HepG2 (cell line): ENCODE measurements around the gene ZSWIM5. TPM values are rescaled to one million over a fixed set of nuclear protein-coding genes. Genes with fewer than 3 reads are reported as not detected.

Source experiments
- ADNP ChIP-seq: sonication (generic); formaldehyde crosslinking; IDR thresholded peaks from 2 replicates; pipeline ENCODE4 v1.4.0; 2020; ENCODE audit warnings: missing genetic modification reagents
- ATAD3A ChIP-seq: sonication (generic); formaldehyde crosslinking; IDR thresholded peaks from 2 replicates; pipeline ENCODE4 v1.4.0; 2020; ENCODE audit warnings: missing genetic modification reagents
- ELF4 ChIP-seq: sonication (generic); formaldehyde crosslinking; IDR thresholded peaks from 2 replicates; pipeline ENCODE4 v1.5.0; 2020; ENCODE audit warnings: missing genetic modification reagents, mild to moderate bottlenecking, moderate library complexity, borderline replicate concordance
- FLYWCH1 ChIP-seq: sonication (generic); formaldehyde crosslinking; IDR thresholded peaks from 2 replicates; pipeline ENCODE4 v1.8.1; 2023; ENCODE audit warnings: mild to moderate bottlenecking, missing genetic modification reagents
- HNRNPK ChIP-seq: fragments of 200-400 bp; formaldehyde crosslinking; IDR thresholded peaks from 2 replicates; pipeline ENCODE4 v1.6.1; 2018; ENCODE audit warnings: low read length, low read depth, moderate library complexity, mild to moderate bottlenecking; ENCODE audit not compliant: poor library complexity, severe bottlenecking
- HNRNPLL ChIP-seq: fragments of 200-400 bp; formaldehyde crosslinking; IDR thresholded peaks from 2 replicates; pipeline ENCODE4 v1.6.1; 2017; ENCODE audit warnings: mild to moderate bottlenecking, low read depth, low read length; ENCODE audit not compliant: poor library complexity, severe bottlenecking
- KDM3A ChIP-seq: IDR thresholded peaks from 2 replicates; pipeline ENCODE4 v1.6.1; 2018; ENCODE audit warnings: low read depth, missing compliant biosample characterization
- KLF16 ChIP-seq, 2 experiments: sonication (generic) in 1 of 2; formaldehyde crosslinking in 1 of 2; IDR thresholded peaks; 2 replicates each; pipeline versions ENCODE4 v1.6.1 to v1.8.0; 2016 to 2023; ENCODE audit warnings: missing genetic modification reagents in 2 of 2, missing compliant biosample characterization in 1 of 2
- MAF1 ChIP-seq: sonication (generic); formaldehyde crosslinking; IDR thresholded peaks from 2 replicates; pipeline ENCODE4 v1.5.0; 2020; ENCODE audit warnings: missing genetic modification reagents, borderline replicate concordance
- MIXL1 ChIP-seq: IDR thresholded peaks from 2 replicates; pipeline ENCODE4 v1.6.1; 2016
- NFYB ChIP-seq: sonication (generic); formaldehyde crosslinking; IDR thresholded peaks from 2 replicates; pipeline ENCODE4 v1.4.0; 2020; ENCODE audit warnings: missing genetic modification reagents
- PLRG1 ChIP-seq: fragments of 450-650 bp; conservative IDR thresholded peaks from 2 replicates; pipeline ENCODE4 v1.6.1; 2016
- SMAD1 ChIP-seq: sonication (generic); formaldehyde crosslinking; IDR thresholded peaks from 2 replicates; pipeline ENCODE4 v1.4.0; 2020; ENCODE audit warnings: missing genetic modification reagents, low read depth, mild to moderate bottlenecking, borderline replicate concordance
- SSRP1 ChIP-seq: IDR thresholded peaks from 2 replicates; pipeline ENCODE4 v1.6.1; 2016; ENCODE audit warnings: control low read depth
- TCF12 ChIP-seq, 2 experiments: fragments of 450-650 bp in 1 of 2; sonication (generic) in 1 of 2; formaldehyde crosslinking in 1 of 2; IDR thresholded peaks; 2 replicates each; pipeline versions ENCODE4 v1.6.1 to v1.8.0; 2017 to 2022; ENCODE audit warnings: antibody characterized with exemption in 1 of 2, mild to moderate bottlenecking in 1 of 2, missing genetic modification reagents in 1 of 2, moderate library complexity in 1 of 2
- ZBTB20 ChIP-seq: sonication (generic); formaldehyde crosslinking; IDR thresholded peaks from 2 replicates; pipeline ENCODE4 v1.8.1; 2023; ENCODE audit warnings: missing genetic modification reagents, low read depth, mild to moderate bottlenecking, borderline replicate concordance
- ZFP41 ChIP-seq: sonication (generic); formaldehyde crosslinking; IDR thresholded peaks from 2 replicates; pipeline ENCODE4 v1.4.0; 2020; ENCODE audit warnings: mild to moderate bottlenecking, missing genetic modification reagents, borderline replicate concordance
- ZNF17 ChIP-seq: sonication (generic); formaldehyde crosslinking; IDR thresholded peaks from 2 replicates; pipeline ENCODE4 v1.5.0; 2020; ENCODE audit warnings: mild to moderate bottlenecking, missing genetic modification reagents
- ZNF225 ChIP-seq: sonication (generic); formaldehyde crosslinking; IDR thresholded peaks from 2 replicates; pipeline ENCODE4 v1.4.0; 2020; ENCODE audit warnings: mild to moderate bottlenecking, missing genetic modification reagents
- ZNF713 ChIP-seq: sonication (generic); formaldehyde crosslinking; IDR thresholded peaks from 2 replicates; pipeline ENCODE4 v1.4.0; 2020; ENCODE audit warnings: mild to moderate bottlenecking, missing genetic modification reagents
- ZNF776 ChIP-seq: sonication (generic); formaldehyde crosslinking; IDR thresholded peaks from 2 replicates; pipeline ENCODE4 v1.4.0; 2020; ENCODE audit warnings: mild to moderate bottlenecking, missing genetic modification reagents
- ZNF782 ChIP-seq: sonication (generic); formaldehyde crosslinking; IDR thresholded peaks from 2 replicates; pipeline ENCODE4 v1.4.0; 2020; ENCODE audit warnings: missing genetic modification reagents, mild to moderate bottlenecking, borderline replicate concordance
- ZNF879 ChIP-seq: sonication (generic); formaldehyde crosslinking; IDR thresholded peaks from 2 replicates; pipeline ENCODE4 v1.8.1; 2023; ENCODE audit warnings: missing genetic modification reagents
- ZZZ3 ChIP-seq: sonication (generic); formaldehyde crosslinking; IDR thresholded peaks from 2 replicates; pipeline ENCODE4 v1.4.0; 2020; ENCODE audit warnings: missing genetic modification reagents, mild to moderate bottlenecking, borderline replicate concordance
- polyA plus RNA-seq, 8 experiments: library from polyadenylated mRNA; depleted of rRNA in 3 of 8; stranded (reverse) in 7 of 8; unstranded in 1 of 8; fragments of >200 nt; fragmentation: Illumina TruSeq in 4 of 8; extraction: Trizol in 4 of 8; gene quantifications; 2 replicates each; pipeline versions ENCODE4 v1.2.1 to v1.2.3, GENCODE V29; 2011 to 2016; ENCODE audit warnings: low read depth in 4 of 8, missing spikeins in 1 of 8, mixed read lengths in 1 of 8; ENCODE audit not compliant: insufficient read depth in 1 of 8
- total RNA-seq, 5 experiments: library from RNA; depleted of rRNA; stranded (reverse); fragments of >200 nt; fragmentation: Illumina TruSeq; extraction: Trizol; gene quantifications; 2 replicates each; pipeline ENCODE4 v1.2.3, GENCODE V29; 2016; ENCODE audit warnings: low read depth in 1 of 5
- TF ChIP-seq, protein P1 (sequence below): sonication (generic); formaldehyde crosslinking; IDR thresholded peaks from 2 replicates; pipeline ENCODE4 v1.5.0; 2020; ENCODE audit warnings: missing genetic modification reagents
- TF ChIP-seq, protein P2 (sequence below): sonication (generic); formaldehyde crosslinking; IDR thresholded peaks from 2 replicates; pipeline ENCODE4 v1.5.1; 2020; ENCODE audit warnings: missing genetic modification reagents, mild to moderate bottlenecking, borderline replicate concordance
- TF ChIP-seq, protein P3 (sequence below): sonication (generic); formaldehyde crosslinking; conservative IDR thresholded peaks from 2 replicates; pipeline ENCODE4 v1.8.0; 2022; ENCODE audit warnings: missing genetic modification reagents
- TF ChIP-seq, protein P4 (sequence below): sonication (generic); formaldehyde crosslinking; conservative IDR thresholded peaks from 2 replicates; pipeline ENCODE4 v1.4.0; 2020; ENCODE audit warnings: missing genetic modification reagents

Gene ZSWIM5
- total and polyA plus RNA-seq, 2 of the 13 experiments (the other 11 are each of a cell fraction or from before 2014, with no cell fraction given): 11.0 to 20.6 TPM

DNA sequence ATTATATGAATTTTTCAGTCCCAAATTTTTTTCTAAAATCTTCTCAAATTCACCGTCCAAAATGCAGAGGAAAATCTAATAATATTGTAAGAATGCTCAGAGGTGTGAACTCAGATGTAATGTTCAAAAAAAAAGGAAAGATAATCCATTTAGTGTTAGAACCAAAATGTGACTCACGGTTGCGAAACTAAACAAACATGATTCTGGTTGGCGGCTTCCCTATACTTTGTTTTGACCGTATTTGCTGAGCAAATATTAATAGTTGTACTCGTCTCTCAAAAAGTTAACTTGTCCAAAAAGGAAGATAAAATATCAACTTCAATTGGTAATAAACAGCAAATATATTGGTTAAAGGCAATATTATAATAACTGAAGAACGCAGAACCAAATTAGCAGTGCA lies 34.4 kb downstream of the ZSWIM5 start (continued):
- TF ChIP-seq ELF4 (CRISPR knock-in tag): no peak
- TF ChIP-seq, protein P1, sequence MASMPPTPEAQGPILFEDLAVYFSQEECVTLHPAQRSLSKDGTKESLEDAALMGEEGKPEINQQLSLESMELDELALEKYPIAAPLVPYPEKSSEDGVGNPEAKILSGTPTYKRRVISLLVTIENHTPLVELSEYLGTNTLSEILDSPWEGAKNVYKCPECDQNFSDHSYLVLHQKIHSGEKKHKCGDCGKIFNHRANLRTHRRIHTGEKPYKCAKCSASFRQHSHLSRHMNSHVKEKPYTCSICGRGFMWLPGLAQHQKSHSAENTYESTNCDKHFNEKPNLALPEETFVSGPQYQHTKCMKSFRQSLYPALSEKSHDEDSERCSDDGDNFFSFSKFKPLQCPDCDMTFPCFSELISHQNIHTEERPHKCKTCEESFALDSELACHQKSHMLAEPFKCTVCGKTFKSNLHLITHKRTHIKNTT (CRISPR knock-in tag): no peak
- TF ChIP-seq KLF16 (CRISPR knock-in tag; IDR thresholded peaks at IDR 0.05): peak in 1 of 2 experiments; percentile 70; a peak in 1 of 4 replicates
- no peak for TF ChIP-seq HNRNPLL
- TF ChIP-seq, protein P2, sequence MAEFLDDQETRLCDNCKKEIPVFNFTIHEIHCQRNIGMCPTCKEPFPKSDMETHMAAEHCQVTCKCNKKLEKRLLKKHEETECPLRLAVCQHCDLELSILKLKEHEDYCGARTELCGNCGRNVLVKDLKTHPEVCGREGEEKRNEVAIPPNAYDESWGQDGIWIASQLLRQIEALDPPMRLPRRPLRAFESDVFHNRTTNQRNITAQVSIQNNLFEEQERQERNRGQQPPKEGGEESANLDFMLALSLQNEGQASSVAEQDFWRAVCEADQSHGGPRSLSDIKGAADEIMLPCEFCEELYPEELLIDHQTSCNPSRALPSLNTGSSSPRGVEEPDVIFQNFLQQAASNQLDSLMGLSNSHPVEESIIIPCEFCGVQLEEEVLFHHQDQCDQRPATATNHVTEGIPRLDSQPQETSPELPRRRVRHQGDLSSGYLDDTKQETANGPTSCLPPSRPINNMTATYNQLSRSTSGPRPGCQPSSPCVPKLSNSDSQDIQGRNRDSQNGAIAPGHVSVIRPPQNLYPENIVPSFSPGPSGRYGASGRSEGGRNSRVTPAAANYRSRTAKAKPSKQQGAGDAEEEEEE (CRISPR knock-in tag): no peak
- TF ChIP-seq NFYB (CRISPR knock-in tag): no peak; the same call in 1 of the 2 replicates
- no peak for TF ChIP-seq ZNF879 (CRISPR knock-in tag)
- no peak for TF ChIP-seq ZZZ3 (CRISPR knock-in tag)
- TF ChIP-seq MAF1 (CRISPR knock-in tag): no peak
- TF ChIP-seq SSRP1 (CRISPR knock-in tag): no peak
- TF ChIP-seq, protein P3, sequence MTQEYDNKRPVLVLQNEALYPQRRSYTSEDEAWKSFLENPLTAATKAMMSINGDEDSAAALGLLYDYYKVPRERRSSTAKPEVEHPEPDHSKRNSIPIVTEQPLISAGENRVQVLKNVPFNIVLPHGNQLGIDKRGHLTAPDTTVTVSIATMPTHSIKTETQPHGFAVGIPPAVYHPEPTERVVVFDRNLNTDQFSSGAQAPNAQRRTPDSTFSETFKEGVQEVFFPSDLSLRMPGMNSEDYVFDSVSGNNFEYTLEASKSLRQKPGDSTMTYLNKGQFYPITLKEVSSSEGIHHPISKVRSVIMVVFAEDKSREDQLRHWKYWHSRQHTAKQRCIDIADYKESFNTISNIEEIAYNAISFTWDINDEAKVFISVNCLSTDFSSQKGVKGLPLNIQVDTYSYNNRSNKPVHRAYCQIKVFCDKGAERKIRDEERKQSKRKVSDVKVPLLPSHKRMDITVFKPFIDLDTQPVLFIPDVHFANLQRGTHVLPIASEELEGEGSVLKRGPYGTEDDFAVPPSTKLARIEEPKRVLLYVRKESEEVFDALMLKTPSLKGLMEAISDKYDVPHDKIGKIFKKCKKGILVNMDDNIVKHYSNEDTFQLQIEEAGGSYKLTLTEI (CRISPR knock-in tag): no peak
- TF ChIP-seq SMAD1: no peak
- no peak for TF ChIP-seq ZNF17
- no peak for TF ChIP-seq FLYWCH1 (CRISPR knock-in tag)
- TF ChIP-seq ADNP: no peak
- TF ChIP-seq ZFP41 (CRISPR knock-in tag): no peak
- TF ChIP-seq MIXL1 (CRISPR knock-in tag): peak; percentile 100
- no peak for TF ChIP-seq ZNF782
- no peak for TF ChIP-seq ZNF713 (CRISPR knock-in tag)
- TF ChIP-seq ZNF776 (CRISPR knock-in tag): no peak
- no peak; the same call in 1 of the 2 replicates for TF ChIP-seq ZBTB20 (CRISPR knock-in tag)
- no peak for TF ChIP-seq ATAD3A (CRISPR knock-in tag)
- TF ChIP-seq ZNF225 (CRISPR knock-in tag): no peak
- TF ChIP-seq TCF12 (IDR thresholded peaks at IDR 0.05): no peak
- TF ChIP-seq TCF12 (CRISPR knock-in tag; IDR thresholded peaks at IDR 0.05): 0 out of 2 replicates have a peak, but pooled peaks have one; percentile 42
- no peak for TF ChIP-seq HNRNPK
- TF ChIP-seq, protein P4, sequence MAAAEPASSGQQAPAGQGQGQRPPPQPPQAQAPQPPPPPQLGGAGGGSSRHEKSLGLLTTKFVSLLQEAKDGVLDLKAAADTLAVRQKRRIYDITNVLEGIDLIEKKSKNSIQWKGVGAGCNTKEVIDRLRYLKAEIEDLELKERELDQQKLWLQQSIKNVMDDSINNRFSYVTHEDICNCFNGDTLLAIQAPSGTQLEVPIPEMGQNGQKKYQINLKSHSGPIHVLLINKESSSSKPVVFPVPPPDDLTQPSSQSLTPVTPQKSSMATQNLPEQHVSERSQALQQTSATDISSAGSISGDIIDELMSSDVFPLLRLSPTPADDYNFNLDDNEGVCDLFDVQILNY: no peak
- no peak for TF ChIP-seq PLRG1
- no peak for TF ChIP-seq KDM3A
